HK-2 (cell line): ENCODE measurements around the gene SMYD3.

ENCODE experiments used
- DNase-seq: peaks from one replicate; pipeline ENCODE4 v3.0.0-alpha.2; 2018; ENCODE audit not compliant: unreplicated experiment

SMYD3 gene

GRCh38 chr1:246306415-246307037 lies 200.6 kb downstream of the SMYD3 start:
- DNase-seq = no peak

- DNase-seq = no peak
These were observed 202.4 kb downstream of the SMYD3 start for GRCh38 chr1:246304484-246305259.

- DNase-seq = no peak
These were observed 204.3 kb downstream of the SMYD3 start for GRCh38 chr1:246302711-246303317.

- DNase-seq = no peak
These were observed 204.8 kb downstream of the SMYD3 start for GRCh38 chr1:246302251-246302625.

- no peak for DNase-seq
These were observed 205.4 kb downstream of the SMYD3 start for GRCh38 chr1:246301553-246302250.

GRCh38 chr1:246300626-246301549 lies 206.2 kb downstream of the SMYD3 start:
- no peak for DNase-seq

- DNase-seq = no peak
These were observed 209.5 kb downstream of the SMYD3 start for GRCh38 chr1:246297279-246298265.

GRCh38 chr1:246295968-246296367 lies 211.1 kb downstream of the SMYD3 start:
- DNase-seq = no peak

GRCh38 chr1:246295340-246295739 lies 211.7 kb downstream of the SMYD3 start:
- DNase-seq = no peak

- no peak for DNase-seq
These were observed 212.8 kb downstream of the SMYD3 start for GRCh38 chr1:246294263-246294662.

GRCh38 chr1:246293366-246294121 lies 213.5 kb downstream of the SMYD3 start:
- DNase-seq = no peak

GRCh38 chr1:246292571-246292970 lies 214.5 kb downstream of the SMYD3 start:
- DNase-seq = no peak

GRCh38 chr1:246291127-246291526 lies 216.0 kb downstream of the SMYD3 start:
- DNase-seq = no peak

- DNase-seq = no peak
These were observed 223.2 kb downstream of the SMYD3 start for GRCh38 chr1:246283771-246284410.

- DNase-seq = no peak
These were observed 225.4 kb downstream of the SMYD3 start for GRCh38 chr1:246281639-246282038.

GRCh38 chr1:246281195-246281594 lies 225.9 kb downstream of the SMYD3 start:
- no peak for DNase-seq

GRCh38 chr1:246280551-246280950 lies 226.5 kb downstream of the SMYD3 start:
- no peak for DNase-seq

- no peak for DNase-seq
These were observed 227.7 kb downstream of the SMYD3 start for GRCh38 chr1:246279402-246279801.

- DNase-seq = no peak
These were observed 228.7 kb downstream of the SMYD3 start for GRCh38 chr1:246278371-246278770.
